ENCODE data around the gene ZNF609.

DNA sequence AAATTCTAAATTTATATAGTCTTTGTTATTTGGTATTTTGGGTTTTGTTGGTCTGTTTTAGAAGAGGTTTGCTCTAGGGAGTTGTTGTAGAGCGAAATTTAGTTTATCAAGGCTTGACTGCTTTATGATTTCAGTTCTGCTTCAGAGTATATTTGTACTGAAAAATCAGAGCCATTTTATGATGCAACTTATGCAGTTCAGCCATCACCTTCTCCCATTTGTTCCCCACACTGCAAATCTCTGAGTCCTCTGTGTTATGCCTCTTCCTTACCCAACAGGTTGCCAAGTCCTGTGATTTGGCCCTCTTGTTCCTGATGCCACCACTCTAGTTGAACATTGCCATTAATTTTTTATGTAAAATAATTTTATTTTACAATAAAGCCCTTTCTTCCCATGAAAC, 140.4 kb downstream of the ZNF609 start:
- TF ChIP-seq YY1 (IDR thresholded peaks at IDR 0.05; ENCODE audit: insufficient read depth, insufficient read length) (no peak), ZNF274 (IDR thresholded peaks at IDR 0.05; ENCODE audit: low read depth, low read length) (no peak), SUZ12 (IDR thresholded peaks at IDR 0.05; ENCODE audit: extremely low read depth, insufficient read depth, insufficient read length) (no peak)
